CD4-positive, CD25-positive, alpha-beta regulatory T cell (primary cell): ENCODE measurements around the gene CHFR. TPM values are rescaled to one million over a fixed set of nuclear protein-coding genes. Genes with fewer than 3 reads are reported as not detected.
A peak's percentile ranks its signal among the peaks of the same experiment; 100 is the strongest.
"Not testable (repeated sequence)": the region's sequence is repeated elsewhere in the genome, so short reads cannot be mapped to it uniquely, and the experiment has no call there.

Experiments
- ATAC-seq, 2 donors: fragments of 150-1000 bp; cut with Tn5 transposase; one replicate each; pipeline ENCODE4 v1.10.0; 2021; ENCODE audit warnings: low read depth in 2 of 2, moderate number of reproducible peaks in 2 of 2, moderate library complexity in 1 of 2
- DNase-seq, 3 donors: peaks; one replicate each; pipeline versions ENCODE4 v3.0.0 to v3.0.0-alpha.2; 2012 to 2022; ENCODE audit warnings: mixed read lengths in 1 of 3
- H3K27ac ChIP-seq: one replicate; pipeline ENCODE4 v1.7.0; 2013; ENCODE audit warnings: mild to moderate bottlenecking, low read length; ENCODE audit not compliant: insufficient read depth, poor library complexity, severe bottlenecking
- H3K27me3 ChIP-seq: one replicate; pipeline ENCODE4 v1.7.0; 2013; ENCODE audit warnings: low read length; ENCODE audit not compliant: control insufficient read depth, insufficient read depth
- H3K36me3 ChIP-seq: one replicate; pipeline ENCODE4 v1.7.0; 2013; ENCODE audit warnings: mild to moderate bottlenecking, low read length, moderate library complexity; ENCODE audit not compliant: control insufficient read depth, insufficient read depth
- H3K4me1 ChIP-seq: 2 replicates; pipeline ENCODE4 v1.7.0; 2013; ENCODE audit warnings: mild to moderate bottlenecking, low read length; ENCODE audit not compliant: insufficient read depth, control insufficient read depth, poor library complexity, severe bottlenecking
- H3K4me3 ChIP-seq: one replicate; pipeline ENCODE4 v1.7.0; 2013; ENCODE audit warnings: low read depth, mild to moderate bottlenecking, low read length, moderate library complexity
- H3K9me3 ChIP-seq, 2 experiments: 1 replicate in 1 of 2; 2 replicates in 1 of 2; pipeline ENCODE4 v1.7.0; 2013; ENCODE audit warnings: low read length in 2 of 2, mild to moderate bottlenecking in 1 of 2, moderate library complexity in 1 of 2; ENCODE audit not compliant: control insufficient read depth in 2 of 2
- H3K27ac Mint-ChIP-seq, 3 donors: one replicate each; pipeline ENCODE4 v1.8.0; 2020 to 2022; ENCODE audit warnings: mild to moderate bottlenecking in 3 of 3, mixed read lengths in 3 of 3, moderate library complexity in 2 of 3
- H3K27me3 Mint-ChIP-seq: one replicate; pipeline ENCODE4 v1.8.0; 2022; ENCODE audit warnings: mild to moderate bottlenecking, mixed read lengths
- H3K36me3 Mint-ChIP-seq: one replicate; pipeline ENCODE4 v1.8.0; 2020; ENCODE audit warnings: mixed read lengths
- H3K4me1 Mint-ChIP-seq, 4 donors: one replicate each; pipeline ENCODE4 v1.8.0; 2020 to 2022; ENCODE audit warnings: mixed read lengths in 4 of 4, mild to moderate bottlenecking in 1 of 4
- H3K4me3 Mint-ChIP-seq, 4 donors: one replicate each; pipeline ENCODE4 v1.8.0; 2020 to 2022; ENCODE audit warnings: mild to moderate bottlenecking in 4 of 4, mixed read lengths in 4 of 4, moderate library complexity in 3 of 4
- H3K9me3 Mint-ChIP-seq, 7 donors: one replicate each; pipeline ENCODE4 v1.8.0; 2020 to 2022; ENCODE audit warnings: mixed read lengths in 7 of 7, mild to moderate bottlenecking in 3 of 7, moderate library complexity in 2 of 7
- polyA plus RNA-seq, 4 donors: library from polyadenylated mRNA; unstranded; fragments of 300-500 nt; fragmentation: Illumina TruSeq; gene quantifications; one replicate each; pipeline ENCODE4 v1.2.3, GENCODE V29; 2021
- total RNA-seq: library from RNA; stranded (reverse); gene quantifications from one replicate; pipeline ENCODE4 v1.2.3, GENCODE V29; 2022

The CHFR gene
- total and polyA plus RNA-seq, 5 donors from 2014 or later, result 24.3 to 118 (median 42.2) TPM

GRCh38 chr12:132923356-132923909 lies 36.0 kb upstream of the CHFR start:
- no peak overlapping the region for H3K27ac Mint-ChIP-seq
- no peaks in the 10 kb centered on the region for H3K36me3 ChIP-seq
- peaks cover 18% of the 10 kb centered on the region for H3K36me3 Mint-ChIP-seq
- H3K4me1 ChIP-seq, result no peaks in the 10 kb centered on the region
- ATAC-seq (no peak), DNase-seq (no peak)
- H3K4me1 Mint-ChIP-seq, result no peaks in the 10 kb centered on the region
- H3K27ac ChIP-seq, result no peak overlapping the region
- no peaks in the 10 kb centered on the region for H3K27me3 ChIP-seq
- peak overlapping the region in 1 of 4 donors; percentile 15 for H3K4me3 Mint-ChIP-seq
- H3K9me3 Mint-ChIP-seq, result peaks cover 0 to 80% (median 37%) of the 10 kb centered on the region in 7 donors
- H3K4me3 ChIP-seq, result no peak overlapping the region
- no peaks in the 10 kb centered on the region for H3K27me3 Mint-ChIP-seq
- peaks cover 73 to 95% of the 10 kb centered on the region in 2 experiments for H3K9me3 ChIP-seq

- Mint-ChIP-seq H3K27ac (no peak overlapping the region), H3K36me3 (peaks cover 23% of the 10 kb centered on the region), H3K4me3 (no peak overlapping the region), H3K4me1 (no peaks in the 10 kb centered on the region), H3K9me3 (peaks cover 0 to 87% (median 42%) of the 10 kb centered on the region in 7 donors), H3K27me3 (no peaks in the 10 kb centered on the region)
- Histone ChIP-seq H3K4me3 (no peak overlapping the region), H3K9me3 (peaks cover 74 to 96% of the 10 kb centered on the region in 2 experiments), H3K4me1 (no peaks in the 10 kb centered on the region), H3K36me3 (peaks cover 3% of the 10 kb centered on the region), H3K27me3 (no peaks in the 10 kb centered on the region), H3K27ac (no peak overlapping the region)
- no peak for ATAC-seq
- DNase-seq, result no peak
These were observed 35.3 kb upstream of the CHFR start for GRCh38 chr12:132922676-132923075.

- H3K4me1 ChIP-seq, result no peaks in the 10 kb centered on the region
- H3K9me3 Mint-ChIP-seq, result peaks cover 0 to 84% (median 40%) of the 10 kb centered on the region in 7 donors
- H3K27me3 Mint-ChIP-seq, result no peaks in the 10 kb centered on the region
- H3K9me3 ChIP-seq, result peaks cover 72 to 94% of the 10 kb centered on the region in 2 experiments
- peaks cover 3% of the 10 kb centered on the region for H3K36me3 ChIP-seq
- no peaks in the 10 kb centered on the region for H3K27me3 ChIP-seq
- H3K4me1 Mint-ChIP-seq, result no peaks in the 10 kb centered on the region
- H3K36me3 Mint-ChIP-seq, result peaks cover 23% of the 10 kb centered on the region
- no peak overlapping the region for H3K4me3 ChIP-seq
- no peak overlapping the region for H3K27ac ChIP-seq
- ATAC-seq, result no peak
- H3K27ac Mint-ChIP-seq, result no peak overlapping the region
- H3K4me3 Mint-ChIP-seq, result no peak overlapping the region
- DNase-seq, result no peak
These were observed 34.3 kb upstream of the CHFR start for GRCh38 chr12:132921685-132922084.

GRCh38 chr12:132918680-132919079 lies 31.3 kb upstream of the CHFR start:
- Histone ChIP-seq H3K4me3 (no peak overlapping the region), H3K36me3 (peaks cover 3% of the 10 kb centered on the region), H3K4me1 (no peaks in the 10 kb centered on the region), H3K27ac (no peak overlapping the region), H3K9me3 (peaks cover 61 to 94% of the 10 kb centered on the region in 2 experiments), H3K27me3 (no peaks in the 10 kb centered on the region)
- Mint-ChIP-seq H3K4me1 (no peaks in the 10 kb centered on the region), H3K4me3 (no peak overlapping the region), H3K36me3 (peaks cover 22% of the 10 kb centered on the region), H3K27me3 (no peaks in the 10 kb centered on the region), H3K9me3 (peaks cover 1 to 76% (median 34%) of the 10 kb centered on the region in 7 donors), H3K27ac (no peak overlapping the region)
- ATAC-seq (no peak), DNase-seq (no peak)

- ATAC-seq, result no peak
These were observed 21.6 kb upstream of the CHFR start for GRCh38 chr12:132909030-132909368.

GRCh38 chr12:132908145-132909029 lies 21.0 kb upstream of the CHFR start:
- ATAC-seq (peak; percentile 95), DNase-seq (peak; percentile 91 to 98 (median 92))
- peaks cover 3% of the 10 kb centered on the region for H3K36me3 Mint-ChIP-seq
- peaks cover 6 to 27% (median 14%) of the 10 kb centered on the region in 4 donors for H3K4me1 Mint-ChIP-seq
- H3K27ac ChIP-seq, result peak overlapping the region; percentile 86
- H3K9me3 Mint-ChIP-seq, result peaks cover 0 to 15% (median 5%) of the 10 kb centered on the region in 7 donors
- peak overlapping the region; percentile 92 to 95 (median 94) for H3K27ac Mint-ChIP-seq
- no peaks in the 10 kb centered on the region for H3K36me3 ChIP-seq
- H3K4me3 Mint-ChIP-seq, result peak overlapping the region; percentile 94 to 98 (median 97)
- H3K4me3 ChIP-seq, result peak overlapping the region; percentile 63
- peaks cover 5% of the 10 kb centered on the region for H3K27me3 ChIP-seq
- H3K27me3 Mint-ChIP-seq, result peaks cover 27% of the 10 kb centered on the region
- peaks cover 13% of the 10 kb centered on the region for H3K4me1 ChIP-seq
- peaks cover 7 to 19% of the 10 kb centered on the region in 2 experiments for H3K9me3 ChIP-seq

More at GRCh38 chr12:132909030-132909368, 21.6 kb upstream of the CHFR start:
- no peaks in the 10 kb centered on the region for H3K36me3 ChIP-seq
- Mint-ChIP-seq H3K9me3 (peaks cover 0 to 21% (median 9%) of the 10 kb centered on the region in 7 donors), H3K4me3 (peak overlapping the region; percentile 94 to 98 (median 97)), H3K27me3 (peaks cover 27% of the 10 kb centered on the region), H3K4me1 (peaks cover 5 to 27% (median 12%) of the 10 kb centered on the region in 4 donors), H3K27ac (peak overlapping the region; percentile 92 to 95 (median 94)), H3K36me3 (peaks cover 9% of the 10 kb centered on the region)
- H3K27ac ChIP-seq, result peak overlapping the region; percentile 86
- H3K27me3 ChIP-seq, result peaks cover 5% of the 10 kb centered on the region
- H3K9me3 ChIP-seq, result peaks cover 12 to 25% of the 10 kb centered on the region in 2 experiments
- DNase-seq, result no peak
- peak overlapping the region; percentile 49 for H3K4me3 ChIP-seq
- peaks cover 13% of the 10 kb centered on the region for H3K4me1 ChIP-seq

- Histone ChIP-seq H3K4me3 (peak overlapping the region; percentile 63), H3K27ac (peak overlapping the region; percentile 86), H3K9me3 (peaks cover 7 to 17% of the 10 kb centered on the region in 2 experiments), H3K4me1 (peaks cover 13% of the 10 kb centered on the region)
- H3K27me3 Mint-ChIP-seq, result peaks cover 27% of the 10 kb centered on the region
- not testable (repeated sequence) for DNase-seq, H3K36me3 ChIP-seq, H3K36me3 Mint-ChIP-seq, ATAC-seq, H3K27me3 ChIP-seq
- peaks cover 6 to 27% (median 15%) of the 10 kb centered on the region in 4 donors for H3K4me1 Mint-ChIP-seq
- H3K4me3 Mint-ChIP-seq, result peak overlapping the region; percentile 94 to 98 (median 97)
- peaks cover 0 to 13% (median 5%) of the 10 kb centered on the region in 7 donors for H3K9me3 Mint-ChIP-seq
- peak overlapping the region in 2 of 3 donors; percentile 63 to 94 for H3K27ac Mint-ChIP-seq
These were observed 20.4 kb upstream of the CHFR start for GRCh38 chr12:132907789-132908144.
